HG03521 (cell line): ENCODE data around the gene SPATA20.

Experiments
- ATAC-seq: cut with Tn5 transposase; IDR thresholded peaks from one replicate; pipeline ENCODE4 v1.9.1; 2021; ENCODE audit warnings: mild to moderate bottlenecking, moderate library complexity; ENCODE audit not compliant: unreplicated experiment

The SPATA20 gene

GRCh38 chr17:50594128-50594823 is 47.3 kb downstream of the SPATA20 start:
- no peak for ATAC-seq

- no peak for ATAC-seq
Measured at GRCh38 chr17:50594892-50595291, 47.9 kb downstream of the SPATA20 start.

GRCh38 chr17:50596191-50597037 is 49.4 kb downstream of the SPATA20 start:
- ATAC-seq = no peak

GRCh38 chr17:50598487-50598886 is 51.5 kb downstream of the SPATA20 start:
- no peak for ATAC-seq

- ATAC-seq = no peak
Measured at GRCh38 chr17:50599606-50600005, 52.6 kb downstream of the SPATA20 start.

GRCh38 chr17:50601823-50602375 is 54.9 kb downstream of the SPATA20 start:
- no peak for ATAC-seq

- ATAC-seq = no peak
Measured at GRCh38 chr17:50602836-50603235, 55.9 kb downstream of the SPATA20 start.

- ATAC-seq = no peak
Measured at GRCh38 chr17:50603340-50603739, 56.4 kb downstream of the SPATA20 start.

GRCh38 chr17:50604513-50604912 is 57.5 kb downstream of the SPATA20 start:
- no peak for ATAC-seq

GRCh38 chr17:50605429-50605828 is 58.5 kb downstream of the SPATA20 start:
- no peak for ATAC-seq
